Activated CD8-positive, alpha-beta T cell treated with anti-CD3 and anti-CD28 coated beads, Interleukin-2, amount 10 ng/mL, durations not matched to agents 7 days and 5 days (primary cell): ENCODE data around the gene MAGEB6. TPM values are rescaled to one million over a fixed set of nuclear protein-coding genes. Genes with fewer than 3 reads are reported as not detected.
"Not testable (repeated sequence)": the region's sequence is repeated elsewhere in the genome, so short reads cannot be mapped to it uniquely, and the experiment has no call there.

Source experiments
- ATAC-seq: fragments of 150-1000 bp; cut with Tn5 transposase; one replicate; pipeline ENCODE4 v1.10.0; 2021; ENCODE audit warnings: moderate library complexity
- CTCF ChIA-PET: fragments of 350-600 bp; sonication (Branson Sonifier 250); formaldehyde crosslinking; loops from one replicate; lab custom pipeline; 2021; ENCODE audit warnings: antibody characterized with exemption; lab: Charles Lee
- POLR2A ChIA-PET: fragments of 350-600 bp; sonication (Branson Sonifier 250); formaldehyde crosslinking; loops from one replicate; lab custom pipeline; 2021; ENCODE audit warnings: antibody characterized with exemption; lab: Charles Lee
- DNase-seq: peaks from one replicate; pipeline ENCODE4 v3.0.0-alpha.2; 2020
- H3K27ac Mint-ChIP-seq: one replicate; pipeline ENCODE4 v1.8.0; 2021; ENCODE audit warnings: mild to moderate bottlenecking, mixed read lengths
- H3K27me3 Mint-ChIP-seq: one replicate; pipeline ENCODE4 v1.8.0; 2021; ENCODE audit warnings: low read depth, mixed read lengths
- H3K36me3 Mint-ChIP-seq: one replicate; pipeline ENCODE4 v1.8.0; 2021; ENCODE audit warnings: low read depth, mixed read lengths
- H3K4me1 Mint-ChIP-seq: one replicate; pipeline ENCODE4 v1.8.0; 2021; ENCODE audit warnings: low read depth, mixed read lengths
- H3K4me3 Mint-ChIP-seq: one replicate; pipeline ENCODE4 v1.8.0; 2021; ENCODE audit warnings: mild to moderate bottlenecking, mixed read lengths
- H3K9me3 Mint-ChIP-seq: one replicate; pipeline ENCODE4 v1.8.0; 2022; ENCODE audit warnings: mixed read lengths; ENCODE audit not compliant: insufficient read depth
- total RNA-seq, 2 experiments: library from RNA; stranded (reverse); gene quantifications; one replicate each; pipeline ENCODE4 v1.2.3, GENCODE V29; 2021

The MAGEB6 gene, protein sequence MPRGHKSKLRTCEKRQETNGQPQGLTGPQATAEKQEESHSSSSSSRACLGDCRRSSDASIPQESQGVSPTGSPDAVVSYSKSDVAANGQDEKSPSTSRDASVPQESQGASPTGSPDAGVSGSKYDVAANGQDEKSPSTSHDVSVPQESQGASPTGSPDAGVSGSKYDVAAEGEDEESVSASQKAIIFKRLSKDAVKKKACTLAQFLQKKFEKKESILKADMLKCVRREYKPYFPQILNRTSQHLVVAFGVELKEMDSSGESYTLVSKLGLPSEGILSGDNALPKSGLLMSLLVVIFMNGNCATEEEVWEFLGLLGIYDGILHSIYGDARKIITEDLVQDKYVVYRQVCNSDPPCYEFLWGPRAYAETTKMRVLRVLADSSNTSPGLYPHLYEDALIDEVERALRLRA
- total RNA-seq, result not detected

- H3K4me1 Mint-ChIP-seq, result no peaks in the 10 kb centered on the region
- CTCF ChIA-PET, result no interaction called here
- no peak within 1 kb of the TSS for H3K4me3 Mint-ChIP-seq
- ATAC-seq (no peak), DNase-seq (no peak)
- no peaks in the 10 kb centered on the region for H3K27me3 Mint-ChIP-seq
- H3K36me3 Mint-ChIP-seq, result no peaks in the 10 kb centered on the region
- H3K27ac Mint-ChIP-seq, result no peak within 1 kb of the TSS
- no peaks in the 10 kb centered on the region for H3K9me3 Mint-ChIP-seq
- POLR2A ChIA-PET, result no interaction called here
These were observed at the start of gene MAGEB6 for GRCh38 chrX:26192204-26192603. Gene MAGEB6, plus strand, starts transcription at chrX:26192440. Its CDS starts 1,407 bp downstream, at chrX:26193847.

DNA sequence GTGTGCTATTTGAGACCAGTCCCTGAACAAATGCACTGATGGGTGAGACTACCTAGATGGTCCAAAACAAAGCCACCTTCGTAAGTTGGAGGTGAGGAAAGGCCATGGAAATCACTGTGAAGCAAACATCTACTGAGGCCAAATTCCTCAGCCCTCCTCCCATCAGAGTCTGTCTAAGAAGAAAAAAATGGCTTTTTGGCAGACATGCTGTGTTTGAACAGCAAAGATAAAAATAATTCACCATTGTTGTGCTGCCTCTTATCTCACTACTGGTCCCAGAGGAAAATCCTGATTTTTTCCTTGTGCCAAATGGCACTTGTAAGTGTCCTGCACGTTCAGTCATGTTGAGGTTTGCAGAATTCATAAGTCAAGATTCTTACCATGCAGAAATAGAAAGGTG is 46.2 kb upstream of the MAGEB6 start:
- Mint-ChIP-seq H3K36me3 (no peaks in the 10 kb centered on the region), H3K4me3 (no peak overlapping the region), H3K27ac (no peak overlapping the region), H3K4me1 (no peaks in the 10 kb centered on the region), H3K9me3 (no peaks in the 10 kb centered on the region), H3K27me3 (no peaks in the 10 kb centered on the region)
- ChIA-PET POLR2A (no interaction called here), CTCF (no interaction called here)
- ATAC-seq, result no peak
- DNase-seq, result no peak

DNA sequence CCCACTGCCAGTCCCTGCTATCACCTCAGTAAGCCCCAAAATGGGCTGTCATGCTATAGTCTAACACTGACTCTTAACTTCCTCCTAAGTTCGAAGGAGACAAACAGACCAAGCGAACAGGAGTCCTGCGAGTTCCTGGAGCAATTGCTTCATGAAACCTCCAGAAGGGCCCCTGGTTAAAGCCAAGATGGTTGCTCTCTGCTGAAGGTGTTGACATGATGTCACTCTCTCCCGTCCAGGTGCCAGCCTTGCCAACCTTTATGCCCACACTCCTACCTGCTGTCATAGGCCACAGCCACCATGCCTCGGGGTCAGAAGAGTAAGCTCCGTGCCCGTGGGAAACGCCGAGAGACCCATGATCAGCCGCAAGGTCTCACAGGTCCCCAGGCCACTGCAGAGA is 31.9 kb upstream of the MAGEB6 start, which contains the start of gene MAGEB6B:
TSS of gene MAGEB6B (plus strand) at position 301 of the 400 bp plus-strand sequence. CDS start at position 301, 0 bp downstream.
- Mint-ChIP-seq H3K4me3 (no peak within 1 kb of the TSS), H3K9me3 (peaks cover 4% of the 10 kb centered on the region), H3K27me3 (no peaks in the 10 kb centered on the region), H3K4me1 (no peaks in the 10 kb centered on the region), H3K36me3 (no peaks in the 10 kb centered on the region), H3K27ac (no peak within 1 kb of the TSS)
- ChIA-PET CTCF (no interaction called here), POLR2A (no interaction called here)
- no peak for ATAC-seq
- no peak for DNase-seq

- Mint-ChIP-seq H3K9me3 (no peaks in the 10 kb centered on the region), H3K36me3 (no peaks in the 10 kb centered on the region), H3K4me1 (no peaks in the 10 kb centered on the region), H3K27ac (no peak overlapping the region), H3K4me3 (no peak overlapping the region), H3K27me3 (no peaks in the 10 kb centered on the region)
- ATAC-seq (no peak), DNase-seq (no peak)
- ChIA-PET CTCF (no interaction called here), POLR2A (no interaction called here)
These were observed 11.3 kb downstream of the MAGEB6 start for GRCh38 chrX:26203561-26203960.

- CTCF ChIA-PET, H3K36me3 Mint-ChIP-seq, ATAC-seq, H3K4me1 Mint-ChIP-seq, H3K27ac Mint-ChIP-seq, H3K9me3 Mint-ChIP-seq, H3K4me3 Mint-ChIP-seq, H3K27me3 Mint-ChIP-seq, POLR2A ChIA-PET, DNase-seq: not testable (repeated sequence)
These were observed 12.5 kb downstream of the MAGEB6 start for GRCh38 chrX:26204717-26205116.

- H3K36me3 Mint-ChIP-seq, result no peaks in the 10 kb centered on the region
- no peak overlapping the region for H3K27ac Mint-ChIP-seq
- no peaks in the 10 kb centered on the region for H3K9me3 Mint-ChIP-seq
- DNase-seq (no peak), ATAC-seq (no peak)
- ChIA-PET CTCF (no interaction called here), POLR2A (no interaction called here)
- no peak overlapping the region for H3K4me3 Mint-ChIP-seq
- no peaks in the 10 kb centered on the region for H3K4me1 Mint-ChIP-seq
- no peaks in the 10 kb centered on the region for H3K27me3 Mint-ChIP-seq
These were observed 15.8 kb downstream of the MAGEB6 start for GRCh38 chrX:26208012-26208411.

DNA sequence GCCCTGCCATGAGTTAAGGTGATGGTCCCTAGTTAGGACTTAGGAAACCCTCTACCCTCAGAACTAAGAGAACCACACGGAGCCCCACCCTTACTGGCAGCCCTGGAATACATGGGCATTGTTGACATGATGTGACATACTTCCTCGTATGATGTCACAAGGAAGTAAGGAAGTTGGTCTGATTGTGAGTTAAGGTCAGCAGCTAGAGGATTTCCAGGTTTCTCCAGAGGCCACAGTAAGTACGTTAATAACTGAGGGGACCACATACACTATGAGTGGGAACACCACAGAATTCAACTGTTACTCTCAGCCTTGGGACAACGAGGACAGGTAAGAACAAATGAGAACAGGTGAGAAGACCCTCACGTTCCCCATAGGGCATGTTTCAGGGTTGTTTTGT is 23.6 kb downstream of the MAGEB6 start, which contains the start of gene MAGEB5:
TSS of gene MAGEB5 (plus strand) at position 301 of the 400 bp plus-strand sequence. CDS start 1,133 bp downstream, outside the sequence.
- ChIA-PET POLR2A (no interaction called here), CTCF (no interaction called here)
- no peak for DNase-seq
- ATAC-seq, result no peak
- Mint-ChIP-seq H3K27ac (no peak within 1 kb of the TSS), H3K4me3 (no peak within 1 kb of the TSS), H3K27me3 (no peaks in the 10 kb centered on the region), H3K4me1 (no peaks in the 10 kb centered on the region), H3K9me3 (no peaks in the 10 kb centered on the region), H3K36me3 (no peaks in the 10 kb centered on the region)

- ATAC-seq (no peak), DNase-seq (no peak)
- POLR2A ChIA-PET, result no interaction called here
- H3K27ac Mint-ChIP-seq, result no peak overlapping the region
- H3K27me3 Mint-ChIP-seq, result no peaks in the 10 kb centered on the region
- H3K9me3 Mint-ChIP-seq, result no peaks in the 10 kb centered on the region
- H3K36me3 Mint-ChIP-seq, result no peaks in the 10 kb centered on the region
- no peaks in the 10 kb centered on the region for H3K4me1 Mint-ChIP-seq
- CTCF ChIA-PET, result no interaction called here
- H3K4me3 Mint-ChIP-seq, result no peak overlapping the region
These were observed 27.1 kb downstream of the MAGEB6 start for GRCh38 chrX:26219351-26219750.

GRCh38 chrX:26234177-26234576 is 41.9 kb downstream of the MAGEB6 start:
- no peaks in the 10 kb centered on the region for H3K27me3 Mint-ChIP-seq
- DNase-seq (no peak), ATAC-seq (no peak)
- no peak overlapping the region for H3K4me3 Mint-ChIP-seq
- H3K36me3 Mint-ChIP-seq, result no peaks in the 10 kb centered on the region
- H3K4me1 Mint-ChIP-seq, result no peaks in the 10 kb centered on the region
- no peaks in the 10 kb centered on the region for H3K9me3 Mint-ChIP-seq
- H3K27ac Mint-ChIP-seq, result no peak overlapping the region
- ChIA-PET POLR2A (no interaction called here), CTCF (no interaction called here)

Other genes with a start within 250 kb of the MAGEB6 start
- not detected for gene MAGEB18, start 54.1 kb upstream of the MAGEB6 start, total RNA-seq
- gene MAGEB6B, start 31.8 kb upstream of the MAGEB6 start, total RNA-seq, result not detected
- not detected for gene MAGEB5, start 23.7 kb downstream of the MAGEB6 start, total RNA-seq